Mononuclear cell (primary cell): ENCODE results near the gene UPK1B. TPM values are rescaled to one million over a fixed set of nuclear protein-coding genes. Genes with fewer than 3 reads are reported as not detected.

Experiments used
- H3K27me3 ChIP-seq: 2 replicates; pipeline ENCODE4 v1.6.0; 2011; ENCODE audit warnings: low read length, control low read depth; ENCODE audit not compliant: insufficient read depth
- H3K4me1 ChIP-seq: 2 replicates; pipeline ENCODE4 v1.5.1; 2011; ENCODE audit warnings: mild to moderate bottlenecking, low read length, control low read depth; ENCODE audit not compliant: insufficient read depth
- H3K4me3 ChIP-seq: 2 replicates; pipeline ENCODE4 v1.5.1; 2011; ENCODE audit warnings: mild to moderate bottlenecking, low read length, moderate library complexity
- H3K9me3 ChIP-seq: 2 replicates; pipeline ENCODE4 v1.5.1; 2011; ENCODE audit warnings: low read depth, mild to moderate bottlenecking, control low read depth, low read length
- total RNA-seq: library from RNA; depleted of rRNA; stranded (reverse); fragments of >200 nt; gene quantifications from one replicate; pipeline ENCODE4 v1.2.3, GENCODE V29; 2012

UPK1B gene
- total RNA-seq, 1 donor: 0.10 TPM

DNA sequence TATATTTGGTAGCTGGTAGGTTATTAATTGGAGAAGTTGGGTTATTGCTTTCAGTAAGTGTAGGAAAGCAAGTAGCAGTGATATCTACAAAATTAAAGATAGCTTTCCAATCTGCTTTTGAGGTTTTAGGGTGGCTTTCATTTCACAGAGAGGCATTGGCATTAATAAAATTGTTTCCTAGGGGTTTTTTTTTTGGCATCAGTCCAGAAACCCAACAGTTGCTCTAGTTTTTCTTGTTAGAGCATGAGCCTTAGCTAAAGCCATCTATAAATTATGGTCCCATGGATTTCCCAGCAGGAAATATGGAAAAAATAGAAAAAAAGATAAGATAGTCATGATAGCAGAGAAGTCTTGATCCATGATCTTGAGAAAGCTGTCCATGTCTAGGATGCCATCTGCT lies 70.3 kb downstream of the UPK1B start:
- Histone ChIP-seq H3K4me1 (peaks cover 24% of the 10 kb centered on the region), H3K27me3 (no peaks in the 10 kb centered on the region), H3K9me3 (peaks cover 7% of the 10 kb centered on the region), H3K4me3 (no peak overlapping the region)

DNA sequence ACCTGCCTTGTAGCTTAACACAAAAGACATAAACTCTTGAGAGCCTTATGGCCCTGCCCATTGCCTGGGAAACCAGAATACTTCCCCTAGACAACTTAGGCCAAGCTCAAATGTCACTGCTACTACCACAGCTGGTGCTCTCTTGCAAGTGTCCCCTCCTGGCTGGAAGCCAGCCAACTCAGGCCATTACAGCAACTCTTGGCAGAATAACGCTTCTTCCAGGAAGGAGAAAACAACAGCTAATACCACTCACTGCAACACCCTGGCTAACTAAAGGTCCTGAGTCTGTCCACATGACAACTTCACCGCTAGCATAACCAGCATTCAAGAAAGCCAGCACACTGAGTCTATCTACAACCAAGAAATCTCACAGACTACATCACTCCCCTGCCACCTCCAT lies 72.4 kb downstream of the UPK1B start:
- Histone ChIP-seq H3K9me3 (peaks cover 7% of the 10 kb centered on the region), H3K27me3 (no peaks in the 10 kb centered on the region), H3K4me1 (peaks cover 8% of the 10 kb centered on the region), H3K4me3 (no peak overlapping the region)

Other genes starting within 250 kb of the UPK1B start
- 0.10 TPM for gene IGSF11, start 138.8 kb upstream of the UPK1B start, total RNA-seq
- not detected for gene TEX55, start 27.4 kb upstream of the UPK1B start, total RNA-seq
- 17.6 TPM for gene B4GALT4, start 67.3 kb downstream of the UPK1B start, total RNA-seq
- 4.0 TPM for gene ARHGAP31, start 120.8 kb downstream of the UPK1B start, total RNA-seq